T-helper 2 cell treated with Interferon-gamma antibody and Interleukin-4, amounts not matched to agents 100 ng/mL and 5 ng/mL, for 36 hours (primary cell): ENCODE data around the gene SMIM14. TPM values are rescaled to one million over a fixed set of nuclear protein-coding genes. Genes with fewer than 3 reads are reported as not detected.
"Not testable (repeated sequence)": the region's sequence is repeated elsewhere in the genome, so short reads cannot be mapped to it uniquely, and the experiment has no call there.

Source experiments
- intact Hi-C: fragments of 100-400 bp; cut with micrococcal nuclease; formaldehyde crosslinking; loops from one replicate; pipeline ENCODE4 v1.15.1; 2023
- total RNA-seq: library from RNA; stranded (reverse); gene quantifications from 2 replicates; pipeline ENCODE4 v1.2.3, GENCODE V29; 2022

Gene SMIM14
- total RNA-seq, 1 donor from 2014 or later: 4.1 TPM

- intact Hi-C loops: no loop called here
These were observed 96.6 kb downstream of the SMIM14 start for GRCh38 chr4:39541987-39542610.

- intact Hi-C loops: no loop called here
These were observed 99.5 kb downstream of the SMIM14 start for GRCh38 chr4:39539089-39539611.

- intact Hi-C loops: no loop called here
These were observed 105.1 kb downstream of the SMIM14 start for GRCh38 chr4:39533541-39533940.

- intact Hi-C loops: not testable (repeated sequence)
These were observed 106.4 kb downstream of the SMIM14 start for GRCh38 chr4:39532237-39532636.

GRCh38 chr4:39530682-39531081 is 108.0 kb downstream of the SMIM14 start:
- intact Hi-C loops: no loop called here

GRCh38 chr4:39529534-39529933 is 109.1 kb downstream of the SMIM14 start:
- intact Hi-C loops: loop anchor here (5.0 to 10.0 kb wide), 2 partner anchors 177 to 485 kb away; no protein-coding TSS in a partner anchor

- intact Hi-C loops: loop anchor here (5.0 to 10.0 kb wide), 2 partner anchors 176 to 483 kb away; no protein-coding TSS in a partner anchor
These were observed 110.6 kb downstream of the SMIM14 start for GRCh38 chr4:39528061-39528465.

GRCh38 chr4:39527296-39528060 is 111.2 kb downstream of the SMIM14 start, which contains the start of gene UGDH:
Gene UGDH, minus strand, starts transcription at chr4:39527439. Its CDS starts 5,927 bp downstream, at chr4:39521512.
- intact Hi-C loops: loop anchor here (1.0 to 10.0 kb wide), 8 partner anchors 69 to 527 kb away; partner anchors contain the start of genes PDS5A, RPL9, SMIM14 and UBE2K

- intact Hi-C loops: loop anchor here (1.0 to 10.0 kb wide), 8 partner anchors 69 to 528 kb away; partner anchors contain the start of genes PDS5A, RPL9, SMIM14 and UBE2K
These were observed 111.8 kb downstream of the SMIM14 start for GRCh38 chr4:39526765-39527295.

GRCh38 chr4:39525822-39526690 is 112.6 kb downstream of the SMIM14 start:
- intact Hi-C loops: loop anchor here (2.0 to 10.0 kb wide), 5 partner anchors 113 to 529 kb away; partner anchors contain the start of genes PDS5A and SMIM14

GRCh38 chr4:39524161-39524957 is 114.3 kb downstream of the SMIM14 start:
- intact Hi-C loops: loop anchor here (10.0 kb wide), 1 partner anchor 480 kb away; no protein-coding TSS in a partner anchor

- intact Hi-C loops: loop anchor here (10.0 kb wide), 1 partner anchor 477 kb away; no protein-coding TSS in a partner anchor
These were observed 116.6 kb downstream of the SMIM14 start for GRCh38 chr4:39522068-39522467.

GRCh38 chr4:39521253-39521919 is 117.3 kb downstream of the SMIM14 start:
- intact Hi-C loops: loop anchor here (10.0 kb wide), 1 partner anchor 477 kb away; no protein-coding TSS in a partner anchor

- intact Hi-C loops: no loop called here
These were observed 120.2 kb downstream of the SMIM14 start for GRCh38 chr4:39518484-39518883.

- intact Hi-C loops: no loop called here
These were observed 122.2 kb downstream of the SMIM14 start for GRCh38 chr4:39516407-39516966.

GRCh38 chr4:39515669-39516401 is 122.8 kb downstream of the SMIM14 start:
- intact Hi-C loops: not testable (repeated sequence)

GRCh38 chr4:39514888-39515401 is 123.7 kb downstream of the SMIM14 start:
- intact Hi-C loops: no loop called here

- intact Hi-C loops: not testable (repeated sequence)
These were observed 124.4 kb downstream of the SMIM14 start for GRCh38 chr4:39514266-39514665.
